Stimulated activated CD8-positive, alpha-beta memory T cell treated with anti-CD3 and anti-CD28 coated beads, Interleukin-15, amount 100 ng/mL, for 24 hours (primary cell): ENCODE data around the gene OR1C1.
"Not testable (repeated sequence)": the region's sequence is repeated elsewhere in the genome, so short reads cannot be mapped to it uniquely, and the experiment has no call there.

Experiments
- DNase-seq: peaks from one replicate; pipeline ENCODE4 v3.0.0-alpha.2; 2020; ENCODE audit warnings: low read depth

The OR1C1 gene

GRCh38 chr1:247760456-247760855 lies at the start of gene OR1C1:
TSS of gene OR1C1 (minus strand) at chr1:247760556. CDS start at chr1:247758406, 2,150 bp downstream.
- no peak for DNase-seq

GRCh38 chr1:247797518-247797917 lies 37.2 kb upstream of the OR1C1 start:
- no peak for DNase-seq

- DNase-seq = no peak
Measured at GRCh38 chr1:247769603-247770002, 9.2 kb upstream of the OR1C1 start.

GRCh38 chr1:247754311-247754710 lies 6.0 kb downstream of the OR1C1 start:
- not testable (repeated sequence) for DNase-seq

GRCh38 chr1:247749870-247750269 lies 10.5 kb downstream of the OR1C1 start:
- DNase-seq = no peak

- no peak for DNase-seq
Measured at GRCh38 chr1:247748041-247748440, 12.3 kb downstream of the OR1C1 start, which contains the start of gene OR14A2. TSS of gene OR14A2 (minus strand) at chr1:247748141.

- DNase-seq = no peak
Measured at GRCh38 chr1:247747616-247748015, 12.7 kb downstream of the OR1C1 start.

- no peak for DNase-seq
Measured at GRCh38 chr1:247746391-247746935, 13.9 kb downstream of the OR1C1 start.

GRCh38 chr1:247742215-247742760 lies 18.1 kb downstream of the OR1C1 start:
- not testable (repeated sequence) for DNase-seq

GRCh38 chr1:247741756-247742155 lies 18.6 kb downstream of the OR1C1 start:
- DNase-seq = no peak

- DNase-seq = no peak
Measured at GRCh38 chr1:247740721-247741120, 19.6 kb downstream of the OR1C1 start.

GRCh38 chr1:247738315-247738714 lies 22.0 kb downstream of the OR1C1 start, which contains the start of gene OR14K1:
TSS of gene OR14K1 (plus strand) at chr1:247738615. CDS start at chr1:247738615, 0 bp downstream.
- DNase-seq = no peak

GRCh38 chr1:247721222-247721621 lies 39.1 kb downstream of the OR1C1 start:
- DNase-seq = no peak

GRCh38 chr1:247716546-247716945 lies 43.8 kb downstream of the OR1C1 start, which contains the start of gene OR6F1:
TSS of gene OR6F1 (minus strand) at chr1:247716646. CDS start at chr1:247712755, 3,891 bp downstream.
- DNase-seq = no peak

- no peak for DNase-seq
Measured at GRCh38 chr1:247713753-247714152, 46.6 kb downstream of the OR1C1 start.

- DNase-seq = not testable (repeated sequence)
Measured at GRCh38 chr1:247710681-247711080, 49.7 kb downstream of the OR1C1 start.
